ENCODE measurements around the gene METTL23.
"Not testable (repeated sequence)": the region's sequence is repeated elsewhere in the genome, so short reads cannot be mapped to it uniquely, and the experiment has no call there.

The METTL23 gene

GRCh38 chr17:76720941-76721340, 5.7 kb upstream of the METTL23 start:
- peaks cover 11% of the 10 kb centered on the region for H3K4me1 ChIP-seq (ENCODE audit: insufficient read depth, low read length, severe bottlenecking)
- no peaks in the 10 kb centered on the region; the same call in 1 of the 2 replicates for H3F3A ChIP-seq (ENCODE audit: insufficient read depth, low read length)

GRCh38 chr17:76721463-76721862, 5.2 kb upstream of the METTL23 start:
- Histone ChIP-seq H3K36me3 (ENCODE audit: insufficient read depth, low read length) (peaks cover 84% of the 10 kb centered on the region), H3K9me3 (ENCODE audit: low read length) (no peaks in the 10 kb centered on the region), H2AFZ (ENCODE audit: low read length) (no peak overlapping the region), H3K27ac (ENCODE audit: low read depth, low read length, poor library complexity, severe bottlenecking) (no peak overlapping the region), H3K4me3 (ENCODE audit: low read depth, low read length, poor library complexity, severe bottlenecking) (no peak overlapping the region), H3K4me2 (ENCODE audit: low read length) (no peak overlapping the region), H3K4me1 (ENCODE audit: insufficient read depth, low read length, severe bottlenecking) (peaks cover 11% of the 10 kb centered on the region), H4K20me1 (ENCODE audit: insufficient read depth, low read length) (no peaks in the 10 kb centered on the region), H3K9me2 (ENCODE audit: low read depth, low read length) (no peaks in the 10 kb centered on the region), H3F3A (ENCODE audit: insufficient read depth, low read length) (no peaks in the 10 kb centered on the region; the same call in 1 of the 2 replicates), H3K79me2 (ENCODE audit: insufficient read depth, low read length) (peaks cover 5% of the 10 kb centered on the region), H3K9ac (ENCODE audit: low read length) (no peak overlapping the region), H3K27me3 (ENCODE audit: insufficient read depth, low read length) (no peaks in the 10 kb centered on the region)
- TF ChIP-seq CTCF (IDR thresholded peaks at IDR 0.05; ENCODE audit: low read length) = no peak

More at GRCh38 chr17:76720941-76721340, 5.7 kb upstream of the METTL23 start:
- H4K20me1 ChIP-seq (ENCODE audit: insufficient read depth, low read length) = no peaks in the 10 kb centered on the region
- no peak overlapping the region for H3K27ac ChIP-seq (ENCODE audit: low read depth, low read length, poor library complexity, severe bottlenecking)
- H3K9me3 ChIP-seq (ENCODE audit: low read length) = no peaks in the 10 kb centered on the region
- no peak overlapping the region for H3K4me3 ChIP-seq (ENCODE audit: low read depth, low read length, poor library complexity, severe bottlenecking)
- no peak overlapping the region for H3K4me2 ChIP-seq (ENCODE audit: low read length)
- no peaks in the 10 kb centered on the region for H3K9me2 ChIP-seq (ENCODE audit: low read depth, low read length)
- no peak overlapping the region for H2AFZ ChIP-seq (ENCODE audit: low read length)
- H3K27me3 ChIP-seq (ENCODE audit: insufficient read depth, low read length) = no peaks in the 10 kb centered on the region
- H3K9ac ChIP-seq (ENCODE audit: low read length) = no peak overlapping the region
- peaks cover 5% of the 10 kb centered on the region for H3K79me2 ChIP-seq (ENCODE audit: insufficient read depth, low read length)
- peaks cover 90% of the 10 kb centered on the region for H3K36me3 ChIP-seq (ENCODE audit: insufficient read depth, low read length)
- TF ChIP-seq CTCF (IDR thresholded peaks at IDR 0.05; ENCODE audit: low read length) = no peak

GRCh38 chr17:76722279-76722678, 4.4 kb upstream of the METTL23 start:
- Histone ChIP-seq H3K79me2 (ENCODE audit: insufficient read depth, low read length) (peaks cover 6% of the 10 kb centered on the region), H3K4me1 (ENCODE audit: insufficient read depth, low read length, severe bottlenecking) (peaks cover 11% of the 10 kb centered on the region), H3K27me3 (ENCODE audit: insufficient read depth, low read length) (no peaks in the 10 kb centered on the region), H3K9me2 (ENCODE audit: low read depth, low read length) (no peaks in the 10 kb centered on the region), H3K4me2 (ENCODE audit: low read length) (no peak overlapping the region), H4K20me1 (ENCODE audit: insufficient read depth, low read length) (no peaks in the 10 kb centered on the region), H3K9me3 (ENCODE audit: low read length) (no peaks in the 10 kb centered on the region), H3K9ac (ENCODE audit: low read length) (no peak overlapping the region), H3F3A (ENCODE audit: insufficient read depth, low read length) (no peaks in the 10 kb centered on the region), H3K27ac (ENCODE audit: low read depth, low read length, poor library complexity, severe bottlenecking) (no peak overlapping the region), H3K36me3 (ENCODE audit: insufficient read depth, low read length) (peaks cover 78% of the 10 kb centered on the region), H3K4me3 (ENCODE audit: low read depth, low read length, poor library complexity, severe bottlenecking) (no peak overlapping the region), H2AFZ (ENCODE audit: low read length) (no peak overlapping the region)
- TF ChIP-seq EZH2 (IDR thresholded peaks at IDR 0.05; ENCODE audit: borderline replicate concordance, low read length) (no peak), CTCF (IDR thresholded peaks at IDR 0.05; ENCODE audit: low read length) (no peak)

- Histone ChIP-seq H3K79me2 (ENCODE audit: insufficient read depth, low read length) (peaks cover 13% of the 10 kb centered on the region), H3K4me1 (ENCODE audit: insufficient read depth, low read length, severe bottlenecking) (peaks cover 17% of the 10 kb centered on the region), H3K36me3 (ENCODE audit: insufficient read depth, low read length) (peaks cover 72% of the 10 kb centered on the region)
- H3K27me3 ChIP-seq (ENCODE audit: insufficient read depth, low read length); H3K27ac ChIP-seq (ENCODE audit: low read depth, low read length, poor library complexity, severe bottlenecking); H3K4me2 ChIP-seq (ENCODE audit: low read length); H3K4me3 ChIP-seq (ENCODE audit: low read depth, low read length, poor library complexity, severe bottlenecking); H3K9ac ChIP-seq (ENCODE audit: low read length); H3F3A ChIP-seq (ENCODE audit: insufficient read depth, low read length); H3K9me3 ChIP-seq (ENCODE audit: low read length); H4K20me1 ChIP-seq (ENCODE audit: insufficient read depth, low read length); H3K9me2 ChIP-seq (ENCODE audit: low read depth, low read length); H2AFZ ChIP-seq (ENCODE audit: low read length): not testable (repeated sequence)
These were observed 3.7 kb upstream of the METTL23 start for GRCh38 chr17:76722977-76723376.
